Neutrophil (primary cell): ENCODE data around the gene LGALS8.

Source experiments
- H3K27ac ChIP-seq: fragments of 200-600 bp; sonication (generic); 2 replicates; pipeline ENCODE4 v1.5.1; 2016; ENCODE audit warnings: mild to moderate bottlenecking, moderate library complexity
- H3K27me3 ChIP-seq: fragments of 200-600 bp; sonication (generic); 2 replicates; pipeline ENCODE4 v1.6.0; 2016; ENCODE audit warnings: mild to moderate bottlenecking
- H3K36me3 ChIP-seq: fragments of 200-600 bp; sonication (generic); 2 replicates; pipeline ENCODE4 v1.5.1; 2017
- H3K4me1 ChIP-seq, 2 experiments: fragments of 200-600 bp in 1 of 2; sonication (generic) in 1 of 2; 1 replicate in 1 of 2; 2 replicates in 1 of 2; pipeline versions ENCODE4 v1.5.1 to v1.6.1; 2013 to 2016; ENCODE audit warnings: low read depth in 1 of 2, low read length in 1 of 2, mild to moderate bottlenecking in 1 of 2, moderate library complexity in 1 of 2; ENCODE audit not compliant: control insufficient read depth in 1 of 2, insufficient read depth in 1 of 2
- H3K4me3 ChIP-seq, 2 experiments: fragments of 200-600 bp in 1 of 2; sonication (generic) in 1 of 2; 1 replicate in 1 of 2; 2 replicates in 1 of 2; pipeline ENCODE4 v1.5.1; 2013 to 2016; ENCODE audit warnings: low read depth in 1 of 2, low read length in 1 of 2, mild to moderate bottlenecking in 1 of 2, moderate library complexity in 1 of 2
- H3K9me3 ChIP-seq: fragments of 200-600 bp; sonication (generic); 2 replicates; pipeline ENCODE4 v1.5.1; 2016
- TF ChIP-seq, protein P1 (sequence below): fragments of 200-600 bp; sonication (generic); IDR thresholded peaks from 2 replicates; pipeline ENCODE4 v1.5.1; 2016; ENCODE audit warnings: antibody characterized with exemption

The LGALS8 gene

DNA sequence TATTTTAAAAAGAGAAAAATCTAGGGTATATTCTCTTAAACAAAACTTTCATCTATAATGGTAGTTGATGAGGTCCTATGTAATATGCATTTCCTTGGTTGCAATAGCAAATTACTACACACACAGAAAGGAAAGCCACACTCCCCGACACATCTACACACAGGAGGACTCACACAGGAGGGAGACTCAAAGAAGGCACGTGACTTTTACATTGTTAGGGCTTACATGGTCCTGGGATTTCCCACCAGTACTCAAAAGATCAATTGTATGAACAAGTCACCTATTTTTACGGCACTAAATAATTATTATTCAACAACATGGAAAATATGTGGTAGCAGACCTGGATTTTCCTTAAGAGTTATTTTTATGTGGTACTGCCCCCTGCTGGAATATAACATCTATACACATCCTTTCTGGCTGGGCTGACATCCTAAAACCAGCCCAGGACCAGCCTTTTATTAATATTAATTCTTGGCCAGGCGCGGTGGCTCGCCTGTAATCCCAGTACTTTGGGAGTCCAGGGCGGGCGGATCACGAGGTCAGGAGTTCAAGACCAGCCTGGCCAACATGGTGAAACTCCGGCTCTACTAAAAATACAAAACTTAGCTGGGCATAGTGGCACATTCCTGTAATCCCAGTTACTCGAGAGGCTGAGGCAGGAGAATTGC is 33.9 kb upstream of the LGALS8 start:
- TF ChIP-seq, protein P1, sequence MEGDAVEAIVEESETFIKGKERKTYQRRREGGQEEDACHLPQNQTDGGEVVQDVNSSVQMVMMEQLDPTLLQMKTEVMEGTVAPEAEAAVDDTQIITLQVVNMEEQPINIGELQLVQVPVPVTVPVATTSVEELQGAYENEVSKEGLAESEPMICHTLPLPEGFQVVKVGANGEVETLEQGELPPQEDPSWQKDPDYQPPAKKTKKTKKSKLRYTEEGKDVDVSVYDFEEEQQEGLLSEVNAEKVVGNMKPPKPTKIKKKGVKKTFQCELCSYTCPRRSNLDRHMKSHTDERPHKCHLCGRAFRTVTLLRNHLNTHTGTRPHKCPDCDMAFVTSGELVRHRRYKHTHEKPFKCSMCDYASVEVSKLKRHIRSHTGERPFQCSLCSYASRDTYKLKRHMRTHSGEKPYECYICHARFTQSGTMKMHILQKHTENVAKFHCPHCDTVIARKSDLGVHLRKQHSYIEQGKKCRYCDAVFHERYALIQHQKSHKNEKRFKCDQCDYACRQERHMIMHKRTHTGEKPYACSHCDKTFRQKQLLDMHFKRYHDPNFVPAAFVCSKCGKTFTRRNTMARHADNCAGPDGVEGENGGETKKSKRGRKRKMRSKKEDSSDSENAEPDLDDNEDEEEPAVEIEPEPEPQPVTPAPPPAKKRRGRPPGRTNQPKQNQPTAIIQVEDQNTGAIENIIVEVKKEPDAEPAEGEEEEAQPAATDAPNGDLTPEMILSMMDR = no peak
- H3K27ac ChIP-seq = no peak overlapping the region

DNA sequence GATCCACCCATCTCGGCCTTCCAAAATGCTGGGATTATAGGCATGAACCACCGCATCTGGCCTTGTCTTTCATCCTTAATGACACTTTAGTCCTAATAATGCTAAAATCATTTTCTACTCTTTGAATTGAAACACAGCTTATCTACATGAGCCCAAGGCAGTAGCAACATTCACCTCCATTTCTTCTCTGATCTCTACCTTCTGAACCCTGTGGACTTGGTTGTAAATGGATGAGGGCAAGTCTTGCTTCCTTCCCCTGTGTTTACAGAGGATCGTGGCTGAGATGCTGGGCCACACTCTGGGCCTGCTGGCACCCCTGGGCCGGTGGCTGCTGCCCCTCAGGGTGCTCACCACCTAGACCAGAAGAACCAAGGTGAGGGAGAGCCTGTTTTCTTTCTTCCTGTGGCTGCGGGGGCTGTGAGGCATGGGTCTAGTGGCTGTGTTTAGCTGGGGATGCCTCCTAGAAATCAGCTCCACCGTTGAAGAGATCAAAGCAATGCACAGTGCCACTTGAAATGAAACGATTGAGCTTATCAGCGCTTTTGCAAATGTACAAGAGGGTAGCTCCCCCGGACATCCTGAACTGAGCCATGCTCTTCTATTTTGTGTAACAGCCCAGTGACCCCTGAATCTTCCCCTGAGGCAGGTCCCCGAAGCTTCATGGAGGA is 32.2 kb upstream of the LGALS8 start:
- TF ChIP-seq, protein P1 = no peak
- Histone ChIP-seq H3K27me3 (peaks cover 28% of the 10 kb centered on the region), H3K4me3 (no peak overlapping the region), H3K27ac (no peak overlapping the region), H3K9me3 (no peaks in the 10 kb centered on the region), H3K36me3 (no peaks in the 10 kb centered on the region), H3K4me1 (peaks cover 0 to 4% of the 10 kb centered on the region in 2 experiments)

More for the DNA sequence above, 33.9 kb upstream of the LGALS8 start:
- Histone ChIP-seq H3K27me3 (peaks cover 28% of the 10 kb centered on the region), H3K4me3 (no peak overlapping the region), H3K4me1 (peaks cover 0 to 4% of the 10 kb centered on the region in 2 experiments), H3K9me3 (no peaks in the 10 kb centered on the region), H3K36me3 (no peaks in the 10 kb centered on the region)

DNA sequence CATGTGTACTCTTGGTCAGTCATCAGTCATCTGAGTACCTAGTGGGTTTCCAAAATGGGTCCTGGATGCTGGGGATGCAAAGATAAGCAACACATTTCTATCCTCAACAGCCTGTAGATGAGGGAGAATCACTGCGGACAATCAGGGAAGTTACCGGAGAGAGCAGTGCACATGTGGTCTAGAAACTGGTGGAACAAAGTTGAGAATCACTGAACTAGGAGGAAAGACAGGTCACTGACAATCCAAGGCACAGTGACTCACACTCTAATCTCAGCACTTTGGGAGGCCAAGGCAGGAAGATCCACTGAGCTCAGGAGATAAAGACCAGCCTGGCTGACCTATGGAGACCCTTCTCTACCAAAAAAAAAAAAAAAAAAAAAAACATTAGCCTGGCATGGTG is 31.4 kb upstream of the LGALS8 start:
- no peak overlapping the region for H3K27ac ChIP-seq
- peaks cover 0 to 4% of the 10 kb centered on the region in 2 experiments for H3K4me1 ChIP-seq
- H3K9me3 ChIP-seq = no peaks in the 10 kb centered on the region
- no peaks in the 10 kb centered on the region for H3K36me3 ChIP-seq
- TF ChIP-seq, protein P1 = no peak
- H3K4me3 ChIP-seq = no peak overlapping the region
- peaks cover 28% of the 10 kb centered on the region for H3K27me3 ChIP-seq

DNA sequence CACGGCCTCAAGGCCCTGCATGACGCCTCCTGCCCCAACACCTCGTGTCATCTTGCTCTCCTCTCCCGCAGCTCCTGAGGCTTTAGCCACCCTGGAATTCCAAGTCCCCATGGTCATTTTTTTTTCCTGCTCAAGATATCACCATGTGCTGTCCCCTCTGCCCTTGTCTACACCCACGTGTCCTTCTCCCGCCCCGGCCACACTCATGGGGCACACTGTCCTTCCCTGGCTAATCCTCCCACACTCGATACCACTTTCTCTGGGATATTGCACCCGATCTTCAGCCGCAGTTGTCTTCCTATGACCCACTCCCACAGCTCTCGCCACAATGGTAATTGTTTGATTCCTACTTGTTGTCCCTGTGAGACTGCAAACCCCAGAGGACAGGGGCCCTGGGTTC is 29.7 kb upstream of the LGALS8 start:
- H3K9me3 ChIP-seq = no peaks in the 10 kb centered on the region
- H3K27me3 ChIP-seq = peaks cover 28% of the 10 kb centered on the region
- TF ChIP-seq, protein P1 = no peak
- H3K27ac ChIP-seq = no peak overlapping the region
- H3K36me3 ChIP-seq = no peaks in the 10 kb centered on the region
- H3K4me3 ChIP-seq = no peak overlapping the region
- peaks cover 0 to 4% of the 10 kb centered on the region in 2 experiments for H3K4me1 ChIP-seq

DNA sequence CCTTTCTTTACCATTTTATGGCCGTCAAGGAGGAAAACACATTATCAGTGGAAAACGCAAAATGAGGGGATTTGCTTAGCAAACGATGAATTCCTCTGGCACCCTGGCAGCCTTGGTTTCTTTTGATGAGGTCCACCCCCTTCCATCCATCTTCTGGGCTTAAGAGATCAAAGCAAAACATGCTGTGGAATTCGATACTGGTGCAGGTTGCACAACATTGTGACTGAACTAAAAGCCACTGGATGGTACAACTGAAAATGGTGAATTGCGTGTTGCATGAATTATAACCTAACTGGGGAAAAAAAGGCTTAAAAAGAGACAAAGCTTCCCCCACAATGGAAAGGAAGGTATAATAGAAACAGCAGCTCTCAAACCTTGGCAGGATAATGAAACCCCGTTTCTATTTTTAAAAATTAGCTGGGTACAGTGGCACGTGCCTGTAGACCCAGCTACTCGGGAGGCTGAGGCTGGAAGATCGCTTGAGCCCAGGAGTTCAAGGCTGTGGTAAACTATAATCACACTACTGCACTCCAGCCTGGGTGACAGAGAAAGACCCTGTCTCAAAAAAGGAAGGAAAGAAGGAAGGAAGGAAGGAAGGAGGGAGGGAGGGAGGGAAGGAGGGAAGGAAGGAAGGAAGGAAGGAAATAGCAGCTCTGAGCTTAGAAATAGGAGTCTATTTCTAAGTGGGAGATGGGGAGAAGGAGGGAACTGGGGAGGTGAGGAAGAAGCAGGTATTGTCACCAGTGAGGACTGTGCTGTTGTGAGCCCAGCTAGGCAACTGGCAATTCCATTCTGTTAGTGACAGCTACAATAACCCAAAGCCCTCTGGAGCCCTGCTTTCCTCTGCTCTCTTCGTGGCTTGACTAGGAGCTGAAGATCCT is 29.0 kb upstream of the LGALS8 start:
- Histone ChIP-seq H3K4me3 (no peak overlapping the region), H3K36me3 (no peaks in the 10 kb centered on the region), H3K27me3 (peaks cover 28% of the 10 kb centered on the region), H3K4me1 (peaks cover 0 to 4% of the 10 kb centered on the region in 2 experiments), H3K9me3 (no peaks in the 10 kb centered on the region), H3K27ac (no peak overlapping the region)
- TF ChIP-seq, protein P1 = no peak
